Glutamatergic neuron (in vitro differentiated cells): Measurements from ENCODE around the gene VGLL1. TPM values are rescaled to one million over a fixed set of nuclear protein-coding genes. Genes with fewer than 3 reads are reported as not detected.

ENCODE experiments used
- DNase-seq: peaks from one replicate; pipeline ENCODE4 v3.0.0; 2022
- H3K27ac Mint-ChIP-seq: one replicate; pipeline ENCODE4 v1.8.0; 2020; ENCODE audit warnings: mild to moderate bottlenecking, mixed read lengths, inconsistent platforms; ENCODE audit not compliant: unreplicated experiment
- H3K27me3 Mint-ChIP-seq: one replicate; pipeline ENCODE4 v1.8.0; 2020; ENCODE audit warnings: mild to moderate bottlenecking, moderate library complexity, mixed read lengths, inconsistent platforms; ENCODE audit not compliant: unreplicated experiment
- H3K36me3 Mint-ChIP-seq: one replicate; pipeline ENCODE4 v1.8.0; 2020; ENCODE audit warnings: mild to moderate bottlenecking, mixed read lengths, inconsistent platforms; ENCODE audit not compliant: unreplicated experiment
- H3K4me1 Mint-ChIP-seq: one replicate; pipeline ENCODE4 v1.8.0; 2020; ENCODE audit warnings: mild to moderate bottlenecking, low read depth, mixed read lengths, inconsistent platforms; ENCODE audit not compliant: unreplicated experiment
- H3K4me3 Mint-ChIP-seq: one replicate; pipeline ENCODE4 v1.8.0; 2020; ENCODE audit warnings: mild to moderate bottlenecking, mixed read lengths, inconsistent platforms; ENCODE audit not compliant: unreplicated experiment
- H3K9me3 Mint-ChIP-seq: one replicate; pipeline ENCODE4 v1.8.0; 2020; ENCODE audit warnings: mild to moderate bottlenecking, moderate library complexity, mixed read lengths, inconsistent platforms; ENCODE audit not compliant: unreplicated experiment
- CTCF ChIP-seq: fragments of 200-600 bp; sonication (generic); IDR thresholded peaks from one replicate; pipeline ENCODE4 v1.5.0; 2021; ENCODE audit not compliant: partially characterized antibody, unreplicated experiment
- total RNA-seq: library from RNA; stranded (reverse); fragmentation: NEBNext Ultra II Directional; extraction: Animal tissue kit (Norgen Biotek cat#: 25700); gene quantifications from one replicate; pipeline ENCODE4 v1.2.1, GENCODE V29; 2021; ENCODE audit not compliant: unreplicated experiment

Gene VGLL1
- total RNA-seq, 1 donor from 2014 or later = not detected

DNA sequence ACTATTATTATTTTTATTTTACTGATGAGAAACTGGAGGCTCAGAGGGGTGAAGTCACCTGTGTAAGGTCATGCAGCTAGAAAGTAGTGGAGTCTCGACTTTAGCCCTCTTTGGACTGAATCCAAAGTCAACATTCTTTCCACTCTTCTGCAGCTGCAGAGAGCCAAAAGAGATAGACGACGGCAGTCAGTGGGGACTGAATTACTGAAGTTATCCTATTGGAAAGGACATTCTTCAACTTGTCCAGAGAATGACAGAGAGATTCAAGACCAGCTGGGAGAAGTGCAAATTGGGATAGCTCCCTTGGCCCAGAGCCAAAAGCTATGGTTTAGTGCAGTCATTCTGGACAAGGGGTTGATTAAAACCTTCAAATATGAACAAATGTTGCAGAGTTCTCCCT lies 42.5 kb downstream of the VGLL1 start:
- H3K27ac Mint-ChIP-seq = no peak overlapping the region
- no peaks in the 10 kb centered on the region for H3K9me3 Mint-ChIP-seq
- H3K36me3 Mint-ChIP-seq = no peaks in the 10 kb centered on the region
- no peak for TF ChIP-seq CTCF
- DNase-seq = no peak
- no peak overlapping the region for H3K4me3 Mint-ChIP-seq
- H3K27me3 Mint-ChIP-seq = no peaks in the 10 kb centered on the region
- no peaks in the 10 kb centered on the region for H3K4me1 Mint-ChIP-seq

- Mint-ChIP-seq H3K27me3 (no peaks in the 10 kb centered on the region), H3K36me3 (no peaks in the 10 kb centered on the region), H3K27ac (no peak overlapping the region), H3K4me1 (no peaks in the 10 kb centered on the region), H3K4me3 (no peak overlapping the region), H3K9me3 (no peaks in the 10 kb centered on the region)
- peak; percentile 28 for TF ChIP-seq CTCF
- DNase-seq = peak; percentile 60
Measured at GRCh38 chrX:136577552-136577951, 45.5 kb downstream of the VGLL1 start.

DNA sequence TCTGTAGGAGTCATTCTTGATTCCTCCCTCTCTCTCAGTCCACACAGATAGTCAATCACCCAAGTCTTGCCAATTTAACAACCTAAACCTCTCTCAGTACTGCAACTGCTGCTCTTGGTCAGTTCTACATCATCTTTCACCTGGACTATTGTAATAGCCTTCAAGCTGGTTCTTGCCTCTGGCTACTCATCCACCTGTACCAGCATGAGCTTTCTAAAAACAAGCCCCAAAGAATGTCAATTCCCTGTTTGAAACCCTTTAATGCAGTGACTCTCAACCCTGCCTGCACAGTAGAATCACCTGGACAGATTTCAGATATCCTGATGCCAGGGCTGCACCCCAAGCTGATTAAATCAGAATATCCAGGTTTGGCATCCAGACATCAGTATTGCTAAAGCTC lies 48.3 kb downstream of the VGLL1 start:
- Mint-ChIP-seq H3K4me1 (no peaks in the 10 kb centered on the region), H3K36me3 (no peaks in the 10 kb centered on the region), H3K9me3 (no peaks in the 10 kb centered on the region), H3K4me3 (no peak overlapping the region), H3K27me3 (no peaks in the 10 kb centered on the region), H3K27ac (no peak overlapping the region)
- no peak for DNase-seq
- no peak for TF ChIP-seq CTCF

- Mint-ChIP-seq H3K36me3 (no peaks in the 10 kb centered on the region), H3K4me1 (no peaks in the 10 kb centered on the region)
- no peak for TF ChIP-seq CTCF
Measured at GRCh38 chrX:136582624-136583023, 50.6 kb downstream of the VGLL1 start.

DNA sequence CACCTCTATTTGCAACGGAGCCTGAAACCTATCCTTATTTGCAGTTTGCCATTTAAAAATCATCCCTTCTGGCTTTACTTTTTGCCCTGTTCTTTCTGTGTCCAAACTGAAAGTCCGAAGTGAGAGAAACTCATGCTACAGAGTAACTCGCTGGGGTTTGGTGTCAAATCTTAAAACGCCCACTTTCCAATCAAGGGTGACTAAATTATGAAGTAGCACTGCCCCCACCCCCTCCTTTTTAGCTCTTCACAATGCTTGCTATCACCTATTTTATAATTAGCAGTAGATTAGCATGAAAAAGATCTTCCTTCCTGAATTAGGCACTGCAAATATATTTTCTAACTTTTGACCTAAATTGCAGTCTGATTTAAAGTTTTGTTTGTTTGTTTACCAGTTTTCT lies 52.5 kb downstream of the VGLL1 start:
- Mint-ChIP-seq H3K27ac (no peak overlapping the region), H3K4me3 (no peak overlapping the region), H3K9me3 (no peaks in the 10 kb centered on the region), H3K36me3 (no peaks in the 10 kb centered on the region), H3K4me1 (no peaks in the 10 kb centered on the region), H3K27me3 (no peaks in the 10 kb centered on the region)
- no peak for DNase-seq
- TF ChIP-seq CTCF = no peak

More at GRCh38 chrX:136582624-136583023, 50.6 kb downstream of the VGLL1 start:
- H3K9me3 Mint-ChIP-seq = no peaks in the 10 kb centered on the region
- no peak overlapping the region for H3K4me3 Mint-ChIP-seq
- no peaks in the 10 kb centered on the region for H3K27me3 Mint-ChIP-seq
- no peak for DNase-seq
- H3K27ac Mint-ChIP-seq = no peak overlapping the region
